IPS-15b (cell line): ENCODE results near the gene TPM4.
"Not testable (repeated sequence)": the region's sequence is repeated elsewhere in the genome, so short reads cannot be mapped to it uniquely, and the experiment has no call there.

Experiments
- H3K27me3 ChIP-seq: one replicate; pipeline ENCODE4 v1.6.1; 2013; ENCODE audit warnings: low read length; ENCODE audit not compliant: control insufficient read depth, insufficient read depth
- H3K36me3 ChIP-seq: one replicate; pipeline ENCODE4 v1.6.1; 2013; ENCODE audit warnings: low read length; ENCODE audit not compliant: control insufficient read depth, insufficient read depth
- H3K4me1 ChIP-seq: one replicate; pipeline ENCODE4 v1.6.1; 2013; ENCODE audit warnings: mild to moderate bottlenecking, low read length; ENCODE audit not compliant: control insufficient read depth, insufficient read depth
- H3K4me3 ChIP-seq: one replicate; pipeline ENCODE4 v1.5.1; 2013; ENCODE audit warnings: low read depth, low read length
- H3K9ac ChIP-seq: one replicate; pipeline ENCODE4 v1.6.1; 2013; ENCODE audit warnings: low read depth, mild to moderate bottlenecking, low read length
- H3K9me3 ChIP-seq: one replicate; pipeline ENCODE4 v1.6.1; 2013; ENCODE audit warnings: mild to moderate bottlenecking, low read length; ENCODE audit not compliant: control insufficient read depth, insufficient read depth

The TPM4 gene

DNA sequence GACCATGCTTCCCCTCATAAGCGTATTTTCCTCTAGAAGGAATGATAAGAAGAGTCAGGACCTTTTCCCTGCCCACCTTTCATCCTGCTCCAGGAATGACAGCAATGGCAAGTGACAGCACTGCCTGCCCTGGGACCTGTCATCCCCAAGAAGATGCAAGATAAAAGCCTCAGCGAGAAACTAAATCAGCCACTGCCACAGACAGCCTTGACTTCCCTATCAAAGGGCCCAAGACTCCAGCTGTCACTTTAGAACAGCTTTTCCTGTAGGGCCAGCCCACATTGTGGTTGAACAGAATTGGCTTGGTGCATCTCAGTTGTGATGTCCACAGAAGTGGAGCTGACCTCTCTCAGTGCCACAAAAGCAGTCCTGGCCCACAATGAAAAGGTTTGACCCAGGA, 36.5 kb downstream of the TPM4 start:
- H3K27me3 ChIP-seq: no peaks in the 10 kb centered on the region
- H3K9me3 ChIP-seq: no peaks in the 10 kb centered on the region
- H3K4me3 ChIP-seq: peak overlapping the region; percentile 95
- no peak overlapping the region for H3K9ac ChIP-seq
- H3K36me3 ChIP-seq: peaks cover 2% of the 10 kb centered on the region
- H3K4me1 ChIP-seq: peaks cover 5% of the 10 kb centered on the region

DNA sequence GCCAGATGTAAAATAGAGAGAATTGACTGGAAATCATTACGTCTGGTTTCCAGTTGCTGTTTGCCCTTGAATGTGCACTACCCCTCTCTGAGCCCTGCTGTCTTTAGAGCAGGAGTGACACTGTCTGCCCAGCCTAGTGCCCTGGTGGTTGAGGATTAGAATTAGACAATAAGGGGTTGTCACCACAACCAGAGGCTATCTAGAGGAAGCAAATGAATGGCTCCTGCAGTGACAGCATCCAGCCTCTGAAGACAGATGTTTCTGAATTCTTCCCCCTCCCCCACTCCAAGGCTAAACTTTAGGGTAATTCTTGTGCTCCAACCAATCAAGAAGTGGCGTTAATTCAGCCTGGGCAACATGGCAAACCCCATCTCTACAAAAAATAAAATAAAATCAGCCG, 37.4 kb downstream of the TPM4 start:
- H3K9me3 ChIP-seq: no peaks in the 10 kb centered on the region
- H3K4me1 ChIP-seq: peaks cover 5% of the 10 kb centered on the region
- H3K36me3 ChIP-seq: peaks cover 9% of the 10 kb centered on the region
- no peaks in the 10 kb centered on the region for H3K27me3 ChIP-seq
- H3K9ac ChIP-seq: no peak overlapping the region
- no peak overlapping the region for H3K4me3 ChIP-seq

DNA sequence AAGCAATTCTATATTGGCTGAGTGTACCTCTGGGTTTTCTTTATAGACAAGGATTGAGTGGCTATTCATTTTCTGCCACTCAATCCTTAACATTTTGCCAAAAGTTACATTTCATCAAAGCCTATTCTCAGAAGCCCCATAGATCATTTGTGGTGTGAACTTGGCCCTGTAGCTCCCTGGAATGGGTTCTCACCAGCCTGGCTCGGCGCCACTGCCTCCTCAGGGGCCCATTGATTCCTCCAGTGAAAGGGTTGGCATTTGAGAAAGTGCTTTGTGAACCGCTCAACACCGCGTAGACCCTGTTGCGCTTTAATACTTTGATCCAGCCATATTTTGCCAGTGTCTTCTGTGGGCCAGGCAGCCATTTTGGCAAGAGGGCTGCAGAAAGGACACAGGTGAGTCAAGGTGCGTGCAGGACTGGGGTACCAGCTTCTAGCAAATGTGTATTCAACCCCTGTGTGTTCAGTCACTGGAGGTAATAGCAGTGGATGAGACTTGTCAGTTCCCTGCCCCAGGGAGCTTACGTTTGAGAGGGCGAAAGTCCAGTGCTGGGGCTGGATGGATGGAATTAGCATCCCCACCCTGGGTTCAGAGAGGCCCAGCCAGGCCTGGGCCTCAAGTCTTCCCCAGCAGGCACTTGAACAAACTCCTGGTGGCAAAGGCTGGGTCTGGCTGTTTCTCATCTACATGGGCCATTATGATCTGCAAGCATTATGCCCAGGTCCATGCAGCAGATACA, 39.2 kb downstream of the TPM4 start:
- Histone ChIP-seq H3K27me3 (no peaks in the 10 kb centered on the region), H3K4me3 (no peak overlapping the region), H3K9ac (no peak overlapping the region), H3K36me3 (peaks cover 19% of the 10 kb centered on the region), H3K9me3 (no peaks in the 10 kb centered on the region), H3K4me1 (peaks cover 5% of the 10 kb centered on the region)

DNA sequence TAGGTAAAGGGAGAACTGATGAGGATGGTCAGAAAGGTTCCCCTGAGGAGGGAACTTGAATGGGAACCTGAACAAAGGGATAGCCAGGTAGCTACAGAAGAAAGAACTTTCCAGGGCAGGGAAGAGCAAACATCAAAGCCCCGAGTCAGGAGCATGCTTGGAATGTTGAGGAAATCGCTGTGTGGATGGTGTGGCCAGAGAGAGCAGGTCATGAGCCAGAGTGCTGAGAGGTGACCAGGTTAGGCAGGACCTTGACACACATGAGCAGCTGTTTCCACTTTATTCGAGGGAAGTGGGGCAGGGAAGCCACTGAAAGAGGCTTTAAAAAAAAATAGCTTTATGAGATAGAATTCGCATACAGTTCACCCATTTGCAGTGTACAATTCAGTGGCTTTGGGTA, 39.8 kb downstream of the TPM4 start:
- peaks cover 19% of the 10 kb centered on the region for H3K36me3 ChIP-seq
- H3K9me3 ChIP-seq: no peaks in the 10 kb centered on the region
- H3K4me3 ChIP-seq: no peak overlapping the region
- no peaks in the 10 kb centered on the region for H3K27me3 ChIP-seq
- H3K4me1 ChIP-seq: peaks cover 5% of the 10 kb centered on the region
- H3K9ac ChIP-seq: no peak overlapping the region

DNA sequence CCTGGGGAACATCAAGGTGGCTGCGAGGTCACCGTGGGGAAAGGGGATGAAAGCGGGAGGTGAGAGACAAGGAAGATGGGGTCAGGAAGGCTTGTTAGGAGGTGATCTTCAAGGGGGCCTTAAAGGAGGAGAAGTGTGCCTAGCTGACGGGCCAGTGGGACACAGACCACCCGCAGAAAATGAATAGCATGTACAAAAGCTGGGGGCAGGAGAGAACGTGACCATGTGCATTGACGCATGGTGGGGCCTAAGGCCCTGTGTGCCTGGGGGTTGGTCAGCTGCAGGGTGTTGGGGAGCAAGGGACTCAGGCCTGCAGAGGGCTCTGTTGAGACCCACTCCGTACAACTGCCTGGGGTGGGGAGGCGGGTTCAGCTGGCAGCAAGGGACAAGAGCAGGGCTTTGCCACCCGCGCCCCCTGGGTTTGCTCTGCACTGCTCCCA, 41.3 kb downstream of the TPM4 start:
- Histone ChIP-seq H3K4me1 (peaks cover 1% of the 10 kb centered on the region), H3K36me3 (peaks cover 35% of the 10 kb centered on the region), H3K9me3 (no peaks in the 10 kb centered on the region), H3K4me3 (no peak overlapping the region), H3K27me3 (no peaks in the 10 kb centered on the region), H3K9ac (no peak overlapping the region)

DNA sequence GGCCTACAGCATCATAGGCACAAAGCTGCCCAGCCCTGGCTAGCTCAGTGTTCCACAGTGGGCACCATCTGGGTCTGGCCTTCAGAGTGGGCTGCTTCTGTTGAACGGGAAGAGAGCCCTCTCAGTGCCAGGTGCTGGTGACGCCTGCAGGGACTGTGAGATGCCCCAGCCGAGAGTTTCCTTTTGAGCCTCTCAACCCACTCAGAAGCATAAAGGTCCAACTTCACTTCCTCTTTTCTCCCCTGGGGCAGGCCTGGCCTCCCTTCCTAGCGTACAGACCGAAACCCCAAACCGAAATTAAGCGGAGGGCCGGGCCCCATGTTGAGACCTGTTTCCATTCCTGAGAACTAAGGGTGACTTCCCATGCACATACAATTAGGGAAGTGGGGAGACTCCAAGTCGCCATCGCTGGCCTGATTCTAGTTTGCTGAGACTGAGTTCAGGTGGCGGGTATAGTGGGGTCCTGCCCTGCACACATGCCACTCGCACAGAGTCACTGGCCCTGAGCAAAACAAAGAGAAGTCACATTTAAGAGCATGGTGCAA, 42.3 kb downstream of the TPM4 start:
- H3K36me3 ChIP-seq: peaks cover 41% of the 10 kb centered on the region
- H3K4me1 ChIP-seq: no peaks in the 10 kb centered on the region
- no peaks in the 10 kb centered on the region for H3K9me3 ChIP-seq
- no peaks in the 10 kb centered on the region for H3K27me3 ChIP-seq
- no peak overlapping the region for H3K9ac ChIP-seq
- H3K4me3 ChIP-seq: no peak overlapping the region

DNA sequence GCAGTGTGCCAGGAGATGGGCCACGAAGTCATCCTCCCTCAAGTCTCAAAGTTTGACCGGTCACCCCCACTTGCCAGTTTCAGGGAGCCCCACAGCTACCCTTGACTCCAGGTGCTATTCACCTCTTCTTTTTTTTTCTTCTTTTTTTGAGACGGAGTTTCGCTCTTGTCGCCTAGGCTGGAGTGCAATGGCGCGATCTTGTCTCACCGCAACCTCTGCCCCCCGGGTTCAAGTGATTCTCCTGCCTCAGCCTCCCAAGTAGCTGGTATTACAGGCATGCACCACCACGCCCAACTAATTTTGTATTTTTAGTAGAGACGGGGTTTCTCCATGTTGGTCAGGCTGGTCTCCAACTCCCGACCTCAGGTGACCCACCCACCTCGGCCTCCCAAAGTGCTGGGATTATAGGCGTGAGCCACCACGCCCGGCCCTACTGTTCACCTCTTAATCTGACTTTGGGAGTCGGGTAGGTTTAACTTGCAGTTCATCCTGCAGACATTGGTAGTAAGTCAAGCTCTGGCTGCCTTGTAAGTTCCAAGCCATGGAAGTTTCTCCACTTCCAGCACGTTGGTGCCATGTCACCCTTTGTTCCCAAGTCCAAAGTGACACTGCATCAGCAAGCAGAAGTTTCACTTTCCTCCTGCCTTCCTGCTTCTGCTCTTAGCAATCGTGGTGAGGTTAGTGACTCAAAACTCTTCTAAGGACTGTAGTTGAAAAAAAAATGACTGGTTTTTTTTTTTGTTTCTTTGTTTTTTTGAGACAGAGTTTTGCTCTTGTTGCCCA, 43.0 kb downstream of the TPM4 start:
- H3K9ac ChIP-seq, H3K4me1 ChIP-seq, H3K27me3 ChIP-seq, H3K9me3 ChIP-seq, H3K4me3 ChIP-seq: not testable (repeated sequence)
- H3K36me3 ChIP-seq: peaks cover 47% of the 10 kb centered on the region

DNA sequence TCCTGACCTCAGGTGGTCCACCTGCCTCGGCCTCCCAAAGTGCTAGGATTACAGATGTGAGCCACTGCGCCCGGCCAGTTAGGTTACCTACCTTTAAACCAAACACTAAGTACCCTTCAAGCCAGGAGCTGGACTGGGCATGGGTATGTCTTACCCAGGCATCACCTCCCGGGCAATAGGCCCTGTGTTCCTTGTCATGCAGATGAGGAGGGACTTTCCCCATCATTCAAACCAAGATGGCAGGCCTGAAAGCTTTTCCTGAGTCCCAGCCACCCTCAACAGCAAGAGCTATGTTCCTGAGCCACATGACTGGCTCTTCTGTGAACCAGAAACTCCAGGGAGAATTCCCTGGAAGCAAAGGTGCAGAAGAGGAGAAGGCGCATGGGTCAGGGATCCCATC, 44.8 kb downstream of the TPM4 start:
- Histone ChIP-seq H3K36me3 (peaks cover 62% of the 10 kb centered on the region), H3K9ac (no peak overlapping the region), H3K4me3 (no peak overlapping the region), H3K27me3 (no peaks in the 10 kb centered on the region), H3K4me1 (no peaks in the 10 kb centered on the region), H3K9me3 (no peaks in the 10 kb centered on the region)

DNA sequence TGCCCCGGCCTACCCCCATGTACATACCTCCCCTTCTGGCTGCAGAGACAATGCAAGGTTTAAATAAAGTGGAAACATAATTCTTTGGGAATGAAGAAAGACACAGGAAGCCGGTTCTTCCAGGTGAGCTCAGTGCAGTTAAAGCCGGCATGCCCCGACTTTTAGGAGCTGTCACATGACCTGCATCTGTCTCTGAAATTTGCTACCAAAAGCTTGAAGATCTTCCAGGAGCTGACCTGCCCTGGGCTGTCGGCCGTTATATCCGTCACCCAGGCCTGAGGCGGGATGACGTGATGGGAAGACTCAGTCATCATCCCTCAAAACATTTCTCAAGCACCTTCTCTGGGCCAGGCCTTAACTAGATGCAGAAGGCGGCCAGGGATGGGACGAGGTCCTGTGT, 45.7 kb downstream of the TPM4 start:
- Histone ChIP-seq H3K36me3 (peaks cover 69% of the 10 kb centered on the region), H3K9ac (no peak overlapping the region), H3K4me1 (no peaks in the 10 kb centered on the region), H3K9me3 (no peaks in the 10 kb centered on the region), H3K4me3 (no peak overlapping the region), H3K27me3 (no peaks in the 10 kb centered on the region)

DNA sequence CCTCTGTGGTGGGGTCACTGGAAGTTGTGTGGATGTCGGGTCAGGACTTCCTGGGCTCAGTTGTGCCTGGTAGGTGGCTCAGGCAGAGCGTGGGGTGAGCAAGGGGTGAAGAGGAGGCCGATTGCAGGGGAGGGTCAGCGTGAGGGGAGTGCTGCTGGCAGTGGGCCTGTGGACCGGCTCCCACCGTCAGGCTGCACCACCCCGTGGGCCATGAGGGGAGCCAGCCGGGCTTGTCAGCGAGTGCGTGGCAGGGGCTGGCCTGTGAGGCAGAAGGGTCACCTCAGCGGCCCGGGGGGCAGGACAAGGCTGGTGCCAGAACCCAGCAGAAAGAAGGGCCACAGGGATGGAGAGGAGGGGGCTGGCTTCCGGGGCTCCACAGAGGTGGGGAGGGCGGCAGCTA, 48.7 kb downstream of the TPM4 start:
- Histone ChIP-seq H3K36me3 (peaks cover 83% of the 10 kb centered on the region), H3K4me3 (no peak overlapping the region), H3K9me3 (no peaks in the 10 kb centered on the region), H3K9ac (no peak overlapping the region), H3K27me3 (no peaks in the 10 kb centered on the region), H3K4me1 (no peaks in the 10 kb centered on the region)

DNA sequence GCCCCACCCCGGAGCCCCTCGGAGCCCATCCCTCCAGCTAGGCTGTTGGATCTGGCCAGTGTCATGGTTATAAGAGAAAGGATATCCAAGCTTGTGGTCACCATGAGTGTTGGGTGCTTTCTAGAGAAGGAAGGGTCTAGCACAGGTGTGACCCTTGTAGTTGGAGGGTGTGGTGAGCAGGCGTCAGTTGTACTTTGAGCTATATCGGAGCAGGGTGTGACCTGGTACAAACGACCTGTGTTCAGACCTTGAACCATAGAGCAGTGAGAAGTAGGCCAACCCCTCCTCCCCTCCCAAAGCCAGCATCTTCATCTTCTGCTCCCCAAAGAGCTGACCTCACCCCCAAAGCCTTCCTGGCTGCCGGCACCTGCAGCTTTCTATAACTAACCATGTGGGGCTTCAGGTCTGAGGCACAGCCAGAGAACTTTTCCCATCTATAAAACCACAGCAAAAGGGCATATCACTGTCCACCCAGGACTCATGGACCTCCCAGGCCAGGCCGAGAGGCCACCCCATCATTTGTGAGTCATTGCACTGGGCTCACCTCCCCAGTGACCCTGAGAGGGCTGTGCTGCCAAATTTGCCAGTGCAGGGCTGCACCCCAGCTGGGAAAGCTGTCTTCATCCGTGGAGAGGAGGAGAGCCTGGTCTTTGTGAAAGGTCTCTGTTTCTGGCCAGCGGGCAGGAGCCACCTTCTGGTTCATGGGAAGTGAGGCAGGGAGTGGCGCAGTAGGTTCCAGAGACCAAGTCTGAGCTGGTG, 49.6 kb downstream of the TPM4 start:
- Histone ChIP-seq H3K9ac (no peak overlapping the region), H3K4me3 (no peak overlapping the region), H3K9me3 (no peaks in the 10 kb centered on the region), H3K4me1 (no peaks in the 10 kb centered on the region), H3K36me3 (peaks cover 86% of the 10 kb centered on the region), H3K27me3 (no peaks in the 10 kb centered on the region)
